NT2/D1 (cell line): ENCODE measurements around the gene TMC4.

Experiments used
- SUZ12 ChIP-seq: IDR thresholded peaks from 2 replicates; pipeline ENCODE4 v1.6.1; 2011; ENCODE audit not compliant: insufficient read length, insufficient read depth; ENCODE audit errors: extremely low read depth
- YY1 ChIP-seq: IDR thresholded peaks from 2 replicates; pipeline ENCODE4 v1.6.1; 2011; ENCODE audit not compliant: insufficient read length, insufficient read depth
- ZNF274 ChIP-seq: IDR thresholded peaks from 2 replicates; pipeline ENCODE4 v1.6.1; 2011; ENCODE audit warnings: mild to moderate bottlenecking, low read depth, low read length

DNA sequence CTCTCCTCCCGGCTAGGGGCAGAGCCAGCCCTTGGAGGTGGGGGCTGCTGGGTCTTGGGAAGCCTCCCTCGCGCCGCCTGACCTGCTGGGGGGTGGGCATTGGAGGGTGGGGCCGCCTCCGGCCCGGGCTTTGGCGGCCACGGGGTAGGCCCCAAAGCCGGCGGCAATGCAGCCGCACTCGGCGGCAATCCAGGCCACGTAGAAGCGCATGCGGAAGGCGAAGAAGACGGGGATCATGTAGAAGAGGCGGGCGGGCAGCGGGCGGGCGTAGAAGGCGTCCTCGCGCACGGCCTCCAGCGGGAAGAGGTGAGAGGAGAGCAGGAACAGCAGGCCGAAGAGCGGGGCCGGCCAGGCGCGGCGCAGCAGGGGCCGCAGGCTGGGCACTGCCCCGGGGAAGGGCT, 7.7 kb upstream of the TMC4 start:
- TF ChIP-seq SUZ12 (no peak), ZNF274 (no peak), YY1 (no peak)
